ENCODE results near the gene LSMEM2. TPM values are rescaled to one million over a fixed set of nuclear protein-coding genes. Genes with fewer than 3 reads are reported as not detected.

The LSMEM2 gene
- total and polyA plus RNA-seq, 2 of the 8 experiments (the other 6 are each of a cell fraction or from before 2014, with no cell fraction given), result 0.58 to 0.68 TPM

- Histone ChIP-seq H3K27me3 (replicated peaks in 1 of 4; ENCODE audit: control insufficient read depth in 3 of 4, extremely low read depth in 1 of 4, insufficient read depth in 3 of 4, low read length in 3 of 4) (peaks cover 4 to 16% (median 11%) of the 10 kb centered on the region in 4 experiments), H3K4me3 (ENCODE audit: extremely low read depth in 1 of 4, insufficient read depth in 2 of 4, low read depth in 3 of 4, low read length in 4 of 4) (no peak overlapping the region), H2BK20ac (ENCODE audit: low read length) (no peak overlapping the region), H3K56ac (replicated peaks; ENCODE audit: insufficient read length, low read depth, low read length) (no peak overlapping the region), H3K4ac (replicated peaks; ENCODE audit: insufficient read length, low read depth, low read length) (no peak overlapping the region), H3K23ac (ENCODE audit: insufficient read length) (no peak overlapping the region), H3K18ac (ENCODE audit: extremely low read depth, low read length) (no peak overlapping the region), H3K14ac (ENCODE audit: insufficient read length) (no peak overlapping the region), H3K36me3 (ENCODE audit: control insufficient read depth in 2 of 4, insufficient read depth in 4 of 4, low read length in 3 of 4) (peaks cover 4 to 24% (median 20%) of the 10 kb centered on the region in 4 experiments; a peak in 7 of 8 replicates), H3K9ac (replicated peaks in 1 of 4; ENCODE audit: extremely low read depth in 1 of 4, low read depth in 3 of 4, low read length in 3 of 4) (no peak overlapping the region), H2BK12ac (ENCODE audit: low read depth, low read length) (no peak overlapping the region), H3K79me2 (ENCODE audit: control insufficient read depth in 1 of 2, insufficient read depth in 2 of 2, low read length in 2 of 2) (peaks cover 0 to 28% of the 10 kb centered on the region in 2 experiments; a peak in 2 of 4 replicates), H4K5ac (ENCODE audit: insufficient read length, low read depth, low read length) (no peak overlapping the region), H3K79me1 (ENCODE audit: low read depth, low read length) (peaks cover 6% of the 10 kb centered on the region; the same call in 1 of the 2 replicates), H2AFZ (ENCODE audit: low read length) (no peak overlapping the region), H2BK15ac (ENCODE audit: low read length) (no peak overlapping the region), H2AK5ac (ENCODE audit: low read depth, low read length) (no peak overlapping the region), H3K27ac (ENCODE audit: low read depth, low read length) (no peak overlapping the region), H2BK120ac (replicated peaks; ENCODE audit: low read depth, low read length) (no peak overlapping the region), H3K9me3 (ENCODE audit: insufficient read depth in 2 of 2, low read depth in 1 of 2, low read length in 1 of 2) (no peaks in the 10 kb centered on the region), H3K4me2 (ENCODE audit: insufficient read depth in 1 of 2, low read depth in 2 of 2, low read length in 2 of 2) (no peak overlapping the region), H2BK5ac (ENCODE audit: low read depth, low read length) (no peak overlapping the region), H4K20me1 (replicated peaks in 1 of 2; ENCODE audit: control insufficient read depth in 1 of 2, insufficient read depth in 2 of 2, low read length in 2 of 2) (peaks cover 8 to 12% of the 10 kb centered on the region in 2 experiments), H3K4me1 (replicated peaks in 1 of 4; ENCODE audit: control insufficient read depth in 3 of 4, insufficient read depth in 4 of 4, low read length in 3 of 4) (peaks cover 0 to 8% (median 3%) of the 10 kb centered on the region in 4 experiments; a peak in 2 of 7 replicates), H4K91ac (replicated peaks; ENCODE audit: insufficient read length, low read length) (no peak overlapping the region), H3K23me2 (ENCODE audit: low read depth, low read length) (peaks cover 10% of the 10 kb centered on the region), H4K8ac (ENCODE audit: extremely low read depth, insufficient read depth, low read length) (no peak overlapping the region)
- ChIA-PET POLR2A (ENCODE audit: partially characterized antibody) (interaction anchor here (1.1 to 4.4 kb wide), 2 partner anchors 11 to 16 kb away, joined by 3 to 40 read pairs; partner anchors contain the start of gene HYAL2), CTCF (ENCODE audit: partially characterized antibody) (interaction anchor here (2.0 to 7.7 kb wide), 2 partner anchors 12 to 60 kb away, joined by 5 to 60 read pairs; partner anchors contain the start of gene HYAL2)
- DNase-seq (ENCODE audit: low read depth in 1 of 2, low spot score in 2 of 2) (no peak), FAIRE-seq (no peak)
- 86% methylated on average over 5 of the region's 5 CpGs; no CpG with 5 or more reads in 1 of the 2 experiments for WGBS, 2 experiments (ENCODE audit: extremely low coverage in 1 of 2, insufficient coverage in 1 of 2, insufficient read length in 1 of 2, insufficient replicate concordance in 2 of 2, low coverage in 1 of 2, low lambda C conversion rate in 2 of 2, missing lambda C conversion rate in 1 of 2)
- TF ChIP-seq SIX5 (IDR thresholded peaks at IDR 0.05; ENCODE audit: low read depth, low read length), result no peak
- no peak for TF ChIP-seq PHF8 (conservative IDR thresholded peaks at IDR 0.05; ENCODE audit: low read depth, low read length)
- no peak for TF ChIP-seq BCL11A (IDR thresholded peaks at IDR 0.05; ENCODE audit: low read depth in 2 of 2, low read length in 2 of 2)
- no peak for TF ChIP-seq POLR2A (IDR thresholded peaks at IDR 0.05; ENCODE audit: control extremely low read depth in 1 of 2, low read depth in 2 of 2, low read length in 2 of 2)
- TF ChIP-seq SAP30 (IDR thresholded peaks at IDR 0.05; ENCODE audit: insufficient read depth, insufficient replicate concordance, low read length), result no peak
- TF ChIP-seq NRF1 (IDR thresholded peaks at IDR 0.05; ENCODE audit: low read depth, low read length), result no peak
- TF ChIP-seq RXRA (IDR thresholded peaks at IDR 0.05; ENCODE audit: insufficient read depth, low read depth, low read length), result no peak
- no peak for TF ChIP-seq NANOG (IDR thresholded peaks at IDR 0.05; ENCODE audit: insufficient read depth, low read depth, low read length, poor library complexity, severe bottlenecking)
- TF ChIP-seq ASH2L (IDR thresholded peaks at IDR 0.05; ENCODE audit: low read length), result no peak
- TF ChIP-seq TAF7 (optimal IDR thresholded peaks at IDR 0.05; ENCODE audit: borderline replicate concordance, low read depth, low read length), result no peak
- TF ChIP-seq SIRT6 (IDR thresholded peaks at IDR 0.05; ENCODE audit: low read length), result no peak
- no peak for TF ChIP-seq RFX5 (IDR thresholded peaks at IDR 0.05; ENCODE audit: borderline replicate concordance, low read depth, low read length)
- TF ChIP-seq TCF12 (IDR thresholded peaks at IDR 0.05; ENCODE audit: low read depth, low read length), result no peak
Measured at GRCh38 chr3:50334339-50335075, 55.6 kb downstream of the LSMEM2 start.
